HAP-1 (cell line): ENCODE data around the gene SFI1.

Experiments used
- DNase-seq, 2 experiments: peaks; one replicate each; pipeline ENCODE4 v3.0.0-alpha.2; 2016 to 2020; ENCODE audit warnings: low spot score in 2 of 2
- H3K27me3 ChIP-seq: fragments of 250-450 bp; sonication (Bioruptor Pico); 2 replicates; pipeline ENCODE4 v1.5.1; 2020; ENCODE audit warnings: low read depth, mild to moderate bottlenecking, moderate library complexity
- H3K36me3 ChIP-seq: fragments of 250-450 bp; sonication (Bioruptor Pico); replicated peaks from 2 replicates; pipeline ENCODE4 v1.5.1; 2020; ENCODE audit warnings: mild to moderate bottlenecking
- H3K4me1 ChIP-seq: fragments of 250-450 bp; sonication (Bioruptor Pico); 2 replicates; pipeline ENCODE4 v1.5.1; 2020; ENCODE audit warnings: mild to moderate bottlenecking
- H3K4me3 ChIP-seq: fragments of 250-450 bp; sonication (Bioruptor Pico); 2 replicates; pipeline ENCODE4 v1.5.1; 2020; ENCODE audit warnings: mild to moderate bottlenecking, moderate library complexity
- H3K9me3 ChIP-seq: fragments of 250-450 bp; sonication (Bioruptor Pico); 2 replicates; pipeline ENCODE4 v1.5.1; 2020; ENCODE audit warnings: mild to moderate bottlenecking, moderate library complexity
- in situ Hi-C: fragments of 300-500 bp; cut with MboI; formaldehyde crosslinking; loops from 3 replicates; pipeline ENCODE4 v1.14.3; 2020; ENCODE audit warnings: low sequenced_read_pairs, inconsistent platforms, mixed read lengths

The SFI1 gene

DNA sequence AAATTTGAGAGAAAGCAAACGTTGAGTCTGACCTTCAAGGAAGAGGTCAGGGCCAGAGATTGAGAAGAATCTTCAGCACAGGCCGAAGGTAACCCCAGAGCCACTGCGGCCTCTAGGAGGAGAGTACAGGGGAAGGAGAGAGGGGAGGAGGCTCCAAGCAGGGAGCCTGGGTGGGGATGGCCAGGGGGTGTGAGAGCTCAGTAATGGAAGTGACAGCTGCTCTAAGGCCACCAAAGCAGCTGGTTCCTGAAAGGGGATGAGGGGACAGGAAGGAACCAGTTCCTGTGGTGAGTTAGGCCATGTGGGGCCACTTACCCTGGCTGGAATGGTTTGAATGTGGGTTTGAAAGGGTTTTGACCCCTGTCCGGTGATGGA lies 119.6 kb downstream of the SFI1 start:
- Histone ChIP-seq H3K36me3 (peaks cover 22% of the 10 kb centered on the region), H3K9me3 (no peaks in the 10 kb centered on the region), H3K4me3 (no peak overlapping the region), H3K27me3 (no peaks in the 10 kb centered on the region), H3K4me1 (no peaks in the 10 kb centered on the region)
- no peak for DNase-seq
- in situ Hi-C loops, result no loop called here

DNA sequence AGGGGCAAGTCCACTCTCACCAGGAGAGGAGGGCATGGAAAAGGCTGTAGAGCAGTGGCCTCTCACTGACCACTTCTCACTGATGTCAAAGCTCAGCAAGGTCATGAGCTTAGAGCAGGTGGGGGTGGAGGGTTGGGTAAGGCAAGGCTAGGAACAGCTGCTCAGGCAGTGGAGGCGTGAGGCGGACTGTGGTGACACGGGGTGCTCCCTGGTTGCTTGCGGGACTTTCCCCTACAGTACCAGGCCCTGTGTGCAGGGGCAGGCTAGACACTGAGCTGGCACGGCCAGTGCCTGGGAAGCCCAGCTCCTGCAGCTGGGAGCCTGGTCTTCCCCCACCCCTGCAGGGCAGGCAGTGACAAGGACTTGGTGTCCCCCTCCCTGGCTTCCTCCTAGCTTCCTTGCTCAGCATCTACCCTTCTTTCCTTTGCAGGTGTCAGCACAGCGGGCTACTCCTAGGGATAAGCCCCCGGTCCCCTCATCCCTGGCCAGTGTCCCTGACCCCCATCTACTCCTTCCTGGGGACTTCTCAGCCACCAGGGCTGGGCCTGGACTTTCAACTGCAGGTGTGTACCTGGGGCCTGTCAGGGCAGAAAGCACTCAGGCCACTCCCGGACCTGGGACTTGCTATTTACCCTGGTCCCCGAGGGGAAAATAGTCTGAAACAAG lies 120.1 kb downstream of the SFI1 start:
- H3K36me3 ChIP-seq, result peaks cover 25% of the 10 kb centered on the region
- H3K4me1 ChIP-seq, result no peaks in the 10 kb centered on the region
- in situ Hi-C loops, result no loop called here
- H3K4me3 ChIP-seq, result no peak overlapping the region
- no peaks in the 10 kb centered on the region for H3K27me3 ChIP-seq
- DNase-seq, result no peak
- H3K9me3 ChIP-seq, result no peaks in the 10 kb centered on the region

DNA sequence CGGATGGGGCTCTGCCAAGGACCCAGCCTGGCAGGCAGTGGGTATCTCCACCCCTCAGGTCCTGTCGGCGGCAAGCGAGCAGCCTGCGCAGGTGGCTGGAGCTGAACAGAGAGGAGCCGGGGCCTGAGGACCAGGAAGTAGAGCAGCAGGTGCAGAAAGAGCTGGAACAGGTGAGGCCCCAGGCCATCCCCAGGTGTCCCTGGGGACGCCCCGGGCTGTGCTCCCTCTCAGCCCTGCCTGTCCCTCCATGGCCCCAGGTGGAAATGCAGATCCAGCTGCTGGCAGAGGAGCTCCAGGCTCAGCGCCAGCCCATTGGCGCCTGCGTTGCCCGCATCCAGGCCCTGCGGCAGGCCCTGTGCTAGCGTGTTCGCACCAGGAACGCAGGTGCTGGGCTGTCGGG lies 121.7 kb downstream of the SFI1 start:
- DNase-seq, result no peak
- Histone ChIP-seq H3K9me3 (no peaks in the 10 kb centered on the region), H3K4me3 (no peak overlapping the region), H3K27me3 (no peaks in the 10 kb centered on the region), H3K36me3 (peaks cover 29% of the 10 kb centered on the region), H3K4me1 (no peaks in the 10 kb centered on the region)
- in situ Hi-C loops, result no loop called here

DNA sequence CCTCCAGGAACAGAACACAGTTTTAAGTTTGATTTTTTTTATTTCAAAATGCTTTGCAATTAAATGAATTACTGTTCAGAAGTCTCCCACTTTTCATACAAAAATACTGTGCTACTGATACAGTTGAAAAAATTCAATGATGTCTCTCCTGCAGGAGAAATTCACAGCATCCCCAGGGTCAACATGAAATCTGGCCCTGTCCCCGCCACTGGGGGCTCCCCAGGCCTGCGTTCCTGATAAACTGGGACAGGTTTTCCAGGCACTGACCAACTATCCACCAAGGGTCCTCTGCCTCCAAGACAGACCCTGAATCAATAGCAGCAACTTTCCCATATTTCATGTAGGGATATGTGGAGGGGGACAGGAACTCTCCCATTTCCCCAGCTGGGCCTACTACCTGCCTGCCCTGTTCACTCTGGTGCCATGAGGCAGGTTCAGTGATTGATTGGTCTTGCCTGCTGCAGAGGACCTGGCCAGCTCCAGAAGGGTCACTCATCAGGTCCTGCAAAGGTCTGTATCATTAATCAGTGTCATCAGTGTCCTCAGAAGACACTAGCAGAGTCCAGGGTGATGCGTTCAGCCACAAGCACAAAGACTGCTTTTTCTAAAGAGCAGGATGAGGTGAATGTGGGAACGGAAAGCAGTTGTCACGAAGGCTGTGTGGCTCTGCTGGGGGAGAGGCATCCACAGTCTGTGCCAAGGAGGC lies 122.3 kb downstream of the SFI1 start:
- Histone ChIP-seq H3K4me1 (no peaks in the 10 kb centered on the region), H3K36me3 (peaks cover 29% of the 10 kb centered on the region), H3K27me3 (no peaks in the 10 kb centered on the region), H3K4me3 (no peak overlapping the region), H3K9me3 (no peaks in the 10 kb centered on the region)
- DNase-seq, result no peak
- in situ Hi-C loops, result no loop called here

DNA sequence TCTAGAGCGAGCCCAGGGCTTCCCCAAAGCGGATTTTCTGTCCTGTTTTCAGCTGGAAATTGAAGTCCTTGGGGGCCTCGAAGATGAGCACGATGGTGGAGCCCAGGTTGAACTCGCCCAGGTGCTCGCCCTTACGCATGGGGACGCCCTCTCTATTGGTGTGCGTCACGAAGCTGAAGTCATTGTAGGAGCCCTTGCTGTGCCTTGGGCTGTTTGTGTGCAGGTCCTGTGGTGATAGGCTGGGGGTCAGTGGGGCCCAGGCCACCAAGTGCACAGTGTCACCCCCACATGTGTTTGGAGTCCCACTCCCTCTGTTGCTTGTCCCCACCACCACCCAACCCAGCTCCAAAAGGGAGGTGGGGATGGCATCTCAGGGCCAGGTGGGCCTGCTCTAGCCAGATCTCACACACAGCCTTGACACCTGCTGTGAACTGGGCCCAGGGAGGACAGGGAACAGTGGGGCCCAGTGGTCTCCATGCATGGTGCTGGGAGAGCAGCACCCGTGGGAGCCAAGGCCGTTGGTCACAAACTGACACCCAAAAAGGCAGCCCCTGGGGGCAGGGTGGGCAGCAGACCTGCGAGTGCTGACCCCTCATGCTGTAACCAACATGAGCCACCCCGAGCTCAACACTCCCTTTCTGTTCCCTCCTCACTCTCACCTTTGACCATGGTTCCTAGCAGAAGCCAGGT lies 123.4 kb downstream of the SFI1 start:
- Histone ChIP-seq H3K36me3 (peaks cover 29% of the 10 kb centered on the region), H3K4me1 (no peaks in the 10 kb centered on the region), H3K4me3 (no peak overlapping the region), H3K9me3 (no peaks in the 10 kb centered on the region), H3K27me3 (no peaks in the 10 kb centered on the region)
- in situ Hi-C loops, result no loop called here
- DNase-seq, result no peak

DNA sequence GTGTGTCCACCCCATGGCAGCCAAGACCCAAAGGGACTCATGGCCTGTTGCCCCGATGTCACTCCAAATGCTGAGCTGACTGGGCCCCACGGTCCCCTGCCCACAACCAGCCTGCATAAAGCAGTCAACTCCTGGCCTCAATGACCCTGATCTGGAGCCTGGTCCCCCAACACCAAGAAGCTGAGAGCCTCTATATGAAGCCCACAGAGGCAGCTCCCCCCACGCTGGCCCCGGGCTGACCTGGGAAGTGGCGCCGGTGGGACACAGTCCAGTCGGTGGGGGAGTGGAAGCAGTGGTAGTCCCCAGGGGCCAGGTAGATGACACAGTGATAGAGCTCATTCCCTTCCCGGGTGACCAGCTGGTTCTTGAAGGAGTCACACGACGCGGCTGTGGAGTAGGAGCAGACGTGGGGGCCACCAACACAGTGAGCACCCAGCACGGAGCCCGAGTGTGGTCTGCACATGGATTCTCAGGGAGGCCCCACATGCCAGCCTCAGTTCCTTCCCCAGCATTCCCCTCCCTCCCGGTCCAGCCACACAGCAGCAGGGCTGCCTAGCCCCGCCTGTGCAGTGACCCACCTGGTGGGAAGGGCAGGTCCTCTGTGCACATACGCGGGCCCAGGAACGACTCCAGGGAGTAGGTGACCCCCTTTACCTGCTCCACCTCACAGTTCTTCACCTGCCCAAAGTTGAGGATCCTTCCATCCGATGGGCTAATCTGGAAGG lies 124.6 kb downstream of the SFI1 start:
- H3K9me3 ChIP-seq, result no peaks in the 10 kb centered on the region
- H3K4me1 ChIP-seq, result no peaks in the 10 kb centered on the region
- in situ Hi-C loops, result no loop called here
- no peak overlapping the region for H3K4me3 ChIP-seq
- no peaks in the 10 kb centered on the region for H3K27me3 ChIP-seq
- DNase-seq, result no peak
- peaks cover 29% of the 10 kb centered on the region for H3K36me3 ChIP-seq

DNA sequence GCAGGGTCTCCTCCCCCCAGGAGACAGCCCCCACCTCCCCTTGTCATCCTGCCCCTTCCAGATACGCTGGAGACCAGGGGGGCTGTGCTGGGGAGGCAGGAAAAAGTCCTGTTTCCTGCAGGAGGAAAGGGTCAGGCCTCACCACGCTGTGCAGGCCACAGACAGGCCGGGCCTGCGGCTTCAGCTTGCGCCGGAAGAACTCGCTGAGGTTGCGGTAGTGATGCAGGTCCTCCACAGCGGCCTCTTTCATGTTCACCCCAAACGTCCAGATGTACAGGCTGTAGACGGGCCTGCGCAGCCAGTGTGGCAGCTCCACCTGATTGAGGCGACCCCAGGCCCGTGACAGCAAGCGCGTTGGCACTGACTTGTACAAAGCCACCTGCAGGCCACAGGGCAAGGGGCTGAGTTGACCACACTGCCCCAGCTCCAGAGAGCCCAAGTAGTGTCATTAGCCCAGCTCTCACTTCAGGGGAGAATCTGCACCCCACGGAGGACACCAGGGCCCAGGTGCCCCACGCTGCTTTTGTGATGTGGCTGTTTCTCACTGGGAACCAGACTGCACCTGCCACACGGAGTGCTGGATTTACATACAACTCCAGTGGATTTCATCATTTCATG lies 125.3 kb downstream of the SFI1 start:
- no peak for DNase-seq
- in situ Hi-C loops, result no loop called here
- no peak overlapping the region for H3K4me3 ChIP-seq
- H3K27me3 ChIP-seq, result no peaks in the 10 kb centered on the region
- peaks cover 29% of the 10 kb centered on the region for H3K36me3 ChIP-seq
- H3K4me1 ChIP-seq, result no peaks in the 10 kb centered on the region
- H3K9me3 ChIP-seq, result no peaks in the 10 kb centered on the region

DNA sequence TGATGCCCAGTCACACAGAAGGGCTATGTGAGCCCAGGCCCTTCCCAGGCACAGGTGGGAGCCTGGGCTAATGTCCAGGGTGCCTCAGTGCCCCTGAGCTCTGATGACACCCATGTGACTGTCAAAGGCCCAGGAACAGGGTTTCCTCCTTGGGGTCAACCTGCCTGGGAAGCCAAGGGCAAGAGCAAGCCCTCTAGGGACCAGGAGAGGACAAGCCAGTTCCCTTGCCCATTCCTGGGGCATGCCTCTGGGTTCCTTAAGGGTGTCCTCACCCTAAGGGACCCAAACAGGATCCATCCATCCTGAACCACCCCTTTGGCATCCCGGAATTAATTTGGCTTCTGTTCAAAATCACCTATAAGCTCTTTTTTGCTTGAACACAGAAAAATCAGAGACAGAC lies 126.6 kb downstream of the SFI1 start:
- H3K27me3 ChIP-seq, result no peaks in the 10 kb centered on the region
- no peak overlapping the region for H3K4me3 ChIP-seq
- H3K36me3 ChIP-seq, result peaks cover 26% of the 10 kb centered on the region
- in situ Hi-C loops, result no loop called here
- no peaks in the 10 kb centered on the region for H3K9me3 ChIP-seq
- H3K4me1 ChIP-seq, result no peaks in the 10 kb centered on the region
- no peak for DNase-seq

DNA sequence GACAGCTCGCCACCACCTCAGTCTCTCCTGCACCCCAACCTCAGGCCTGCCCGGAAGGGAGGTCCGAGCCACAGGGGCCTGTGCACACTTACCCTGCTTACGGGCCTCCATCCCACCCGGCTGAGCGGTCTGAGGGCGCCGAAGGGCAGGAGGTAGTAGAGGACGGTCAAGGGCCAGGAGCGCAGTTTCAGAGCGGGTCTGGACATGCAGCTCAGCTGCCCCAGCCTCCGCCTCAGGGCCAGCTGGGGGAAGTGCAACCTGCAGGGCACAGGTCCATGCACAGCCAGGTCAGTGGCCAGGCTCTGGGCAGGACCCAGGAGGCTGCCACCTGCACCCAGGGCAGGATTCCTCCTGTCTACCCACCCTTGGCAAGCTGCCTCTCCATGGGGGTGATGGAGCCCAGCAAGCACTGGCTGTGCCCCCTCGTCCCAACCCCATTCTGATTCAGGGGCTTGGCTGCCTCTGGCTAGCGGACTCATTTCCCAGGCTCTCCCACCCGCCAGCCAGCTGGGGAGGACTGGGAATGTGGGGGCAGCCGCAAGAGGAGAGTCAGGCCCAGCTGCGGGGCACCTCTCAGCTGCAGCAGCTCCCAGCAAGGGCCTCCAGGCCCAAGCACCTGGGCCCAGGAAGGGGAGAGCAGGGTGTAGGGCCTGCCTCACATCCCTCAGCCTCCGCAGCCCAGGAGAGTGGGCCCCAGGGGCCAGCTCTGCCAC lies 127.4 kb downstream of the SFI1 start:
- Histone ChIP-seq H3K9me3 (no peaks in the 10 kb centered on the region), H3K27me3 (no peaks in the 10 kb centered on the region), H3K4me1 (no peaks in the 10 kb centered on the region), H3K36me3 (peaks cover 26% of the 10 kb centered on the region), H3K4me3 (no peak overlapping the region)
- DNase-seq, result no peak
- in situ Hi-C loops, result no loop called here

DNA sequence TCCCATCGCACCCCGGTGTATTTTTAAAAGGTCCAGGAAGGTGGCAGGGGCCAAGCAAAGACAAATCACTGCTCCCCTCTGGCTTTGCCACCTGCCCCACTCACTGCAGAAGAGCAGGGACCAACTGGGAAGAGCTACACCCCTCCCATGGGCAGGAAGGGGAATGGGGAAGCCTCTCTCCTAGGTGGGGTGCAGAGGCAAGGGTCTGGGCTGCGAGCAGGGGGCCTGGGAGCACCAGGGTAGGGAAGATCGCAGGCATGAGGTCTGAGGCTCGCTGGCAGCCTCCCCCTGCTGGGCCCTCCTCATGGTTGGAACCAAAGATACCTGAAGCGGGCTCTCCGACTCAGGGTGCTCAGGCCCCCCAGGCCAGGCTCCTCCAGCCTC lies 128.9 kb downstream of the SFI1 start:
- no peak for DNase-seq
- Histone ChIP-seq H3K9me3 (no peaks in the 10 kb centered on the region), H3K36me3 (peaks cover 14% of the 10 kb centered on the region), H3K4me1 (no peaks in the 10 kb centered on the region), H3K4me3 (no peak overlapping the region), H3K27me3 (no peaks in the 10 kb centered on the region)
- in situ Hi-C loops, result no loop called here

DNA sequence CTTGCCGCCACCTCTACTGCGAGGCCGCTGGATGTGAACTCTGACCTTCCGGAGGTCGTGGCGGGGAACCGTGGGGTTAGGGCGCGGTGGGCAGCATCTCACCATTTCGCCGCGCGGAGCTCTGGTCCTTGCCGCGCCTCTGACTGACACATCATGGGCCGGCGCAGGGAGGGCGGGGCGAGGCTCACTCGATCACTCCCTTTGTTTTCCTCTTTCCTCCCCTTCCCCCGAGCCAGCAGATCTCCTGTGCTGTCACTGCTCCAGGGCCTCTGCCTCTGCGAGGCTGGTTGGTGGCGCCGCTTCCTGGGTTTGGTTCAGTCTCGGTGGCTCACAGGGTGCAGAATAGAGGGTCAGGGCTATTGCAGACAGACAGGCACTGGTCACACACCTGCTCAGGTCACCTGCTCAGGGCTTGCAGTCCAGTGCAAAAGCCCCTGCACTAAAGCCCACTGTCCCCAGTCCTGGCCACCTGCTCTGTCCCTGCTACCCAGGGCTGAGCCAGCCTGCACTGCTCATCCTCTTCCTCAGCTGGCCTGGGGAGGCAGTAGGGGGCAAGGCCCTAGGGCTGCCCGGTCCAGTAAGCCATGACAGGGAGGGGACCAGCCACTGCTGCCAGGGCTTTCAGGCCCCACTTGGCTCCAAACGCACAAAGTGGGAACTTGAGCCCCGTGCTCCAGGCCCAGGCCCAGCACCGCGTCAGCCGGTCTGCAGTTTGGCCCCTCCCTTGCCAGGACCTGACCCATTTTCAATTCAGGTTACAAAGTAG lies 129.5 kb downstream of the SFI1 start:
- no peaks in the 10 kb centered on the region; the same call in 1 of the 2 replicates for H3K4me1 ChIP-seq
- peaks cover 8% of the 10 kb centered on the region for H3K36me3 ChIP-seq

DNA sequence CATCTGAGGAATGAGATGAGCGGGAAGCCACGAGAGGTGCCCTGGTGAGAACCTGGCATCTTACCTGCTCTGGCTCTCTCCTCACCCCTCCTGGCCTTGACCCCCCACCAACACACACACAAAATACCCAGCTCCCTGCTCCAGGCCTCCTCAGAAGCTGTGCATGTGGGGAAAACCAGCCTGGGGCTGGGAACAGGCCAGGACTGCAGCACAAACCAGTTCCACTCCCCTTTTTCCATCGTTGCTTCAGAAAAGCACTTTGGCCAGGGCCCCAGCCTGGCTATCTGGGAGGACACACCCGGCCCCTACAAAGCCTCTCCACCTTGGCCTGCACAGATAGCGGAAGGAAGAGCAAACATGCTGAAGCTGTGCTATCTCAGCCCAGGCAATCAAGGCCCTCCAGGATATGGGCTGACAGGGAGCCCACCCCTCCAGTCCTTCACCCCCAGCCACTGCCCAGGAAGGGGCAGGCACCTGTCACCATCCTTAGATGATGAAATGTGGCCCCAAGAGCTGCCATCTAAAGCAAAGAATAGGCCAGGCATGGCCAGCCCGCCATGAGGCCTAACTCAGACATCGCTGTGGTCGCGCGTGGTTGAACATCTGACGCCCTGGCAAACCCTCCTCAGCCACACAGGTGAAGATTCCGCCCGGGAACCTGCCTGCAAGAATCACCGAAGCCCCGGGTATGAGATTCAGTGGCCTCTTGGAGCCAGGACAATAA lies 130.3 kb downstream of the SFI1 start:
- H3K9me3 ChIP-seq, result no peaks in the 10 kb centered on the region
- DNase-seq, result no peak
- in situ Hi-C loops, result no loop called here
- H3K36me3 ChIP-seq, result peaks cover 4% of the 10 kb centered on the region
- H3K4me3 ChIP-seq, result no peak overlapping the region
- H3K4me1 ChIP-seq, result peaks cover 6% of the 10 kb centered on the region; the same call in 1 of the 2 replicates
- H3K27me3 ChIP-seq, result no peaks in the 10 kb centered on the region

More for the DNA sequence above, 129.5 kb downstream of the SFI1 start:
- H3K4me3 ChIP-seq, result no peak overlapping the region
- no peaks in the 10 kb centered on the region for H3K9me3 ChIP-seq
- no peak for DNase-seq
- no peaks in the 10 kb centered on the region for H3K27me3 ChIP-seq
- in situ Hi-C loops, result no loop called here
